Endodermal cell (in vitro differentiated cells): ENCODE results near the gene KIRREL2. TPM values are rescaled to one million over a fixed set of nuclear protein-coding genes. Genes with fewer than 3 reads are reported as not detected.
A peak's percentile ranks its signal among the peaks of the same experiment; 100 is the strongest.

ENCODE experiments used
- DNase-seq: peaks from one replicate; pipeline ENCODE4 v3.0.0-alpha.2; 2017
- H3K27ac ChIP-seq: 2 replicates; pipeline ENCODE4 v1.5.1; 2013; ENCODE audit warnings: mild to moderate bottlenecking, low read depth, low read length, moderate library complexity
- H3K27me3 ChIP-seq: 2 replicates; pipeline ENCODE4 v1.6.1; 2013; ENCODE audit warnings: mild to moderate bottlenecking, low read length, moderate library complexity; ENCODE audit not compliant: insufficient read depth, control insufficient read depth, poor library complexity, severe bottlenecking
- H3K36me3 ChIP-seq: 2 replicates; pipeline ENCODE4 v1.7.0; 2013; ENCODE audit warnings: mild to moderate bottlenecking, low read length, moderate library complexity; ENCODE audit not compliant: control insufficient read depth, insufficient read depth
- H3K4me1 ChIP-seq: one replicate; pipeline ENCODE4 v1.7.0; 2013; ENCODE audit warnings: low read length; ENCODE audit not compliant: control insufficient read depth, insufficient read depth
- H3K4me3 ChIP-seq: 2 replicates; pipeline ENCODE4 v1.5.1; 2013; ENCODE audit warnings: mild to moderate bottlenecking, low read length, moderate library complexity
- H3K9ac ChIP-seq: 2 replicates; pipeline ENCODE4 v1.6.1; 2013; ENCODE audit warnings: mild to moderate bottlenecking, low read length, moderate library complexity; ENCODE audit not compliant: poor library complexity, severe bottlenecking; ENCODE audit errors: extremely low read depth
- H3K9me3 ChIP-seq: 2 replicates; pipeline ENCODE4 v1.6.1; 2013; ENCODE audit warnings: mild to moderate bottlenecking, low read length, moderate library complexity; ENCODE audit not compliant: control insufficient read depth
- H3K27ac Mint-ChIP-seq: 2 replicates; pipeline ENCODE4 v1.8.0; 2020; ENCODE audit warnings: mixed read lengths
- H3K27me3 Mint-ChIP-seq: 2 replicates; pipeline ENCODE4 v1.8.0; 2021; ENCODE audit warnings: mild to moderate bottlenecking, mixed read lengths; ENCODE audit not compliant: insufficient read depth
- H3K36me3 Mint-ChIP-seq: 2 replicates; pipeline ENCODE4 v1.8.0; 2020; ENCODE audit warnings: low read depth, mixed read lengths
- H3K4me1 Mint-ChIP-seq: 2 replicates; pipeline ENCODE4 v1.8.0; 2020; ENCODE audit warnings: mixed read lengths
- H3K4me3 Mint-ChIP-seq: 2 replicates; pipeline ENCODE4 v1.8.0; 2020; ENCODE audit warnings: mild to moderate bottlenecking, moderate library complexity, mixed read lengths
- H3K9me3 Mint-ChIP-seq: 2 replicates; pipeline ENCODE4 v1.8.0; 2020; ENCODE audit warnings: mild to moderate bottlenecking, mixed read lengths
- WGBS, 2 experiments: methylation state at CpG; one replicate each; pipeline versions ENCODE4 v1.1.5 to v1.1.7; 2013; ENCODE audit warnings: missing lambda C conversion rate in 2 of 2, mixed read lengths in 1 of 2; ENCODE audit not compliant: insufficient coverage in 1 of 2, insufficient read length in 1 of 2; 5-methylcytosine and 5-hydroxymethylcytosine counted together
- total RNA-seq, 2 donors: library from RNA; stranded (reverse); fragmentation: NEBNext Ultra II Directional in 1 of 2; extraction: Animal tissue kit (Norgen Biotek cat#: 25700) in 1 of 2; gene quantifications; 2 replicates in 1 of 2; 3 replicates in 1 of 2; pipeline ENCODE4 v1.2.1, GENCODE V29; 2021
- TF ChIP-seq, protein P1 (sequence below): fragments of 200-600 bp; sonication (generic); conservative IDR thresholded peaks from 2 replicates; pipeline ENCODE4 v1.5.0; 2021; ENCODE audit warnings: antibody characterized with exemption, mild to moderate bottlenecking

Gene KIRREL2
- total RNA-seq, 2 donors from 2014 or later: 1.4 to 2.3 TPM

- Mint-ChIP-seq H3K36me3 (no peaks in the 10 kb centered on the region), H3K4me3 (no peak overlapping the region), H3K27me3 (peaks cover 4% of the 10 kb centered on the region), H3K9me3 (no peaks in the 10 kb centered on the region), H3K27ac (no peak overlapping the region), H3K4me1 (no peaks in the 10 kb centered on the region)
- Histone ChIP-seq H3K27me3 (peaks cover 12% of the 10 kb centered on the region), H3K4me1 (no peaks in the 10 kb centered on the region), H3K36me3 (no peaks in the 10 kb centered on the region), H3K4me3 (no peak overlapping the region), H3K9me3 (no peaks in the 10 kb centered on the region), H3K27ac (no peak overlapping the region), H3K9ac (no peak overlapping the region)
- TF ChIP-seq, protein P1, sequence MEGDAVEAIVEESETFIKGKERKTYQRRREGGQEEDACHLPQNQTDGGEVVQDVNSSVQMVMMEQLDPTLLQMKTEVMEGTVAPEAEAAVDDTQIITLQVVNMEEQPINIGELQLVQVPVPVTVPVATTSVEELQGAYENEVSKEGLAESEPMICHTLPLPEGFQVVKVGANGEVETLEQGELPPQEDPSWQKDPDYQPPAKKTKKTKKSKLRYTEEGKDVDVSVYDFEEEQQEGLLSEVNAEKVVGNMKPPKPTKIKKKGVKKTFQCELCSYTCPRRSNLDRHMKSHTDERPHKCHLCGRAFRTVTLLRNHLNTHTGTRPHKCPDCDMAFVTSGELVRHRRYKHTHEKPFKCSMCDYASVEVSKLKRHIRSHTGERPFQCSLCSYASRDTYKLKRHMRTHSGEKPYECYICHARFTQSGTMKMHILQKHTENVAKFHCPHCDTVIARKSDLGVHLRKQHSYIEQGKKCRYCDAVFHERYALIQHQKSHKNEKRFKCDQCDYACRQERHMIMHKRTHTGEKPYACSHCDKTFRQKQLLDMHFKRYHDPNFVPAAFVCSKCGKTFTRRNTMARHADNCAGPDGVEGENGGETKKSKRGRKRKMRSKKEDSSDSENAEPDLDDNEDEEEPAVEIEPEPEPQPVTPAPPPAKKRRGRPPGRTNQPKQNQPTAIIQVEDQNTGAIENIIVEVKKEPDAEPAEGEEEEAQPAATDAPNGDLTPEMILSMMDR: no peak
- no peak for DNase-seq
- 91 to 94% methylated on average over 4 to 5 of the region's 5 CpGs for WGBS, 2 experiments
Measured at GRCh38 chr19:35824150-35824549, 32.6 kb upstream of the KIRREL2 start.

GRCh38 chr19:35828692-35829301 lies 27.9 kb upstream of the KIRREL2 start:
- H3K9ac ChIP-seq: no peak overlapping the region
- DNase-seq: peak; percentile 93
- H3K27ac Mint-ChIP-seq: no peak overlapping the region
- H3K4me1 ChIP-seq: no peaks in the 10 kb centered on the region
- no peak overlapping the region for H3K4me3 Mint-ChIP-seq
- no peaks in the 10 kb centered on the region for H3K36me3 Mint-ChIP-seq
- no peak overlapping the region for H3K27ac ChIP-seq
- H3K4me1 Mint-ChIP-seq: no peaks in the 10 kb centered on the region
- H3K27me3 Mint-ChIP-seq: peaks cover 24% of the 10 kb centered on the region
- peaks cover 43% of the 10 kb centered on the region for H3K27me3 ChIP-seq
- no peaks in the 10 kb centered on the region for H3K9me3 Mint-ChIP-seq
- WGBS, 2 experiments: 21 to 28% methylated on average over 5 to 12 of the region's 12 CpGs
- no peaks in the 10 kb centered on the region for H3K9me3 ChIP-seq
- TF ChIP-seq, protein P1: no peak
- no peaks in the 10 kb centered on the region for H3K36me3 ChIP-seq
- H3K4me3 ChIP-seq: no peak overlapping the region

- Histone ChIP-seq H3K4me1 (no peaks in the 10 kb centered on the region), H3K27ac (no peak overlapping the region), H3K4me3 (no peak overlapping the region), H3K36me3 (no peaks in the 10 kb centered on the region), H3K9me3 (no peaks in the 10 kb centered on the region), H3K9ac (no peak overlapping the region), H3K27me3 (peaks cover 48% of the 10 kb centered on the region)
- H3K4me1 Mint-ChIP-seq: no peaks in the 10 kb centered on the region
- no peaks in the 10 kb centered on the region for H3K9me3 Mint-ChIP-seq
- H3K27me3 Mint-ChIP-seq: peaks cover 28% of the 10 kb centered on the region
- no peak overlapping the region for H3K27ac Mint-ChIP-seq
- H3K36me3 Mint-ChIP-seq: no peaks in the 10 kb centered on the region
- DNase-seq: no peak
- TF ChIP-seq, protein P1: no peak
- WGBS, 2 experiments: 76% methylated on average over 8 to 18 of the region's 18 CpGs
- H3K4me3 Mint-ChIP-seq: no peak overlapping the region
Measured at GRCh38 chr19:35830986-35831385, 25.7 kb upstream of the KIRREL2 start.
